ENCODE data around the gene SEMA3E.

Gene SEMA3E

GRCh38 chr7:83494683-83495082 lies 154.3 kb downstream of the SEMA3E start:
- Histone ChIP-seq H3K27ac (ENCODE audit: low read depth, low read length) (no peak overlapping the region), H4K20me1 (ENCODE audit: low read depth, low read length) (no peaks in the 10 kb centered on the region), H3K4me2 (ENCODE audit: low read depth, low read length, poor library complexity, severe bottlenecking) (no peak overlapping the region), H3K36me3 (ENCODE audit: low read length) (no peaks in the 10 kb centered on the region), H3K27me3 (ENCODE audit: low read length) (peaks cover 3% of the 10 kb centered on the region; the same call in 1 of the 2 replicates), H3K9me3 (ENCODE audit: insufficient read depth, low read length) (no peaks in the 10 kb centered on the region), H3K9ac (ENCODE audit: low read length) (no peak overlapping the region), H3K79me2 (ENCODE audit: insufficient read depth, low read length) (no peaks in the 10 kb centered on the region), H3F3A (ENCODE audit: insufficient read depth) (no peaks in the 10 kb centered on the region), H2AFZ (ENCODE audit: low read depth, low read length, severe bottlenecking) (no peak overlapping the region), H3K4me3 (ENCODE audit: insufficient read depth, low read length, poor library complexity, severe bottlenecking) (no peak overlapping the region), H3K9me2 (replicated peaks; ENCODE audit: insufficient read depth, low read length) (no peaks in the 10 kb centered on the region)
- TF ChIP-seq EZH2phosphoT487 (conservative IDR thresholded peaks at IDR 0.05; ENCODE audit: low read length): no peak
- no peak for TF ChIP-seq CTCF (IDR thresholded peaks at IDR 0.05; ENCODE audit: insufficient read depth, low read length, poor library complexity, severe bottlenecking)

GRCh38 chr7:83492802-83493201 lies 156.1 kb downstream of the SEMA3E start:
- H3K9me3 ChIP-seq (ENCODE audit: insufficient read depth, low read length): no peaks in the 10 kb centered on the region
- H3F3A ChIP-seq (ENCODE audit: insufficient read depth): no peaks in the 10 kb centered on the region
- H3K9me2 ChIP-seq (replicated peaks; ENCODE audit: insufficient read depth, low read length): no peaks in the 10 kb centered on the region
- no peak overlapping the region for H2AFZ ChIP-seq (ENCODE audit: low read depth, low read length, severe bottlenecking)
- peaks cover 3% of the 10 kb centered on the region; the same call in 1 of the 2 replicates for H3K27me3 ChIP-seq (ENCODE audit: low read length)
- no peak overlapping the region for H3K27ac ChIP-seq (ENCODE audit: low read depth, low read length)
- H4K20me1 ChIP-seq (ENCODE audit: low read depth, low read length): no peaks in the 10 kb centered on the region
- no peaks in the 10 kb centered on the region for H3K79me2 ChIP-seq (ENCODE audit: insufficient read depth, low read length)
- no peak for TF ChIP-seq EZH2phosphoT487 (conservative IDR thresholded peaks at IDR 0.05; ENCODE audit: low read length)
- no peak for TF ChIP-seq CTCF (IDR thresholded peaks at IDR 0.05; ENCODE audit: insufficient read depth, low read length, poor library complexity, severe bottlenecking)
- no peak overlapping the region for H3K4me3 ChIP-seq (ENCODE audit: insufficient read depth, low read length, poor library complexity, severe bottlenecking)
- H3K4me2 ChIP-seq (ENCODE audit: low read depth, low read length, poor library complexity, severe bottlenecking): no peak overlapping the region
- no peak overlapping the region for H3K9ac ChIP-seq (ENCODE audit: low read length)
- no peaks in the 10 kb centered on the region for H3K36me3 ChIP-seq (ENCODE audit: low read length)

DNA sequence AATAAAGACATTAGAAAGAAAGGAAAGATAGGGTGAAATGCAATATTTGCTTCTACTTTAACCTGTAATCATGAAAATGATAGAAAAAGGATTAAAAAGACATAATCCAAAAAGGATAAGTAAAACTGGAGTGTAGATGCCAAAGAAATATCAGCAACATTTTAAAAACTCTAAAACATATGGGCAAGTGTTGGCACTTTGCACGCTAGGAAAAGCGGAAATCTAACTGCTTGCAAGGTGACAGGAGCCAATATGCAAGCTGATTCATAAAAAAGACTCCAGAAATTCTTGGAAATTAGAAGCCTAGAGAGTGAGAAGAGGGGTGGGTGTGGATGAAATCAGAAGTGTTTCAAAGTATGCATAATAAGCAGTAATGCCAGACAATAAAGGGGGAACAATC lies 161.1 kb downstream of the SEMA3E start:
- Histone ChIP-seq H3F3A (ENCODE audit: insufficient read depth) (no peaks in the 10 kb centered on the region), H2AFZ (ENCODE audit: low read depth, low read length, severe bottlenecking) (no peak overlapping the region), H3K27ac (ENCODE audit: low read depth, low read length) (no peak overlapping the region), H3K4me2 (ENCODE audit: low read depth, low read length, poor library complexity, severe bottlenecking) (no peak overlapping the region), H3K27me3 (ENCODE audit: low read length) (no peaks in the 10 kb centered on the region), H3K79me2 (ENCODE audit: insufficient read depth, low read length) (no peaks in the 10 kb centered on the region), H4K20me1 (ENCODE audit: low read depth, low read length) (no peaks in the 10 kb centered on the region), H3K36me3 (ENCODE audit: low read length) (no peaks in the 10 kb centered on the region), H3K9ac (ENCODE audit: low read length) (no peak overlapping the region), H3K9me3 (ENCODE audit: insufficient read depth, low read length) (no peaks in the 10 kb centered on the region), H3K9me2 (replicated peaks; ENCODE audit: insufficient read depth, low read length) (no peaks in the 10 kb centered on the region), H3K4me3 (ENCODE audit: insufficient read depth, low read length, poor library complexity, severe bottlenecking) (no peak overlapping the region)
- TF ChIP-seq CTCF (IDR thresholded peaks at IDR 0.05; ENCODE audit: insufficient read depth, low read length, poor library complexity, severe bottlenecking) (no peak), EZH2phosphoT487 (conservative IDR thresholded peaks at IDR 0.05; ENCODE audit: low read length) (no peak)
